Activated CD4-positive, alpha-beta T cell treated with anti-CD3 and anti-CD28 coated beads, Interleukin-2, amount 50 U/mL, for 48 hours (primary cell): ENCODE measurements around the gene FUT7.
"Not testable (repeated sequence)": the region's sequence is repeated elsewhere in the genome, so short reads cannot be mapped to it uniquely, and the experiment has no call there.

Source experiments
- DNase-seq, 2 experiments: peaks; one replicate each; pipeline ENCODE4 v3.0.0-alpha.2; 2020

FUT7 gene

DNA sequence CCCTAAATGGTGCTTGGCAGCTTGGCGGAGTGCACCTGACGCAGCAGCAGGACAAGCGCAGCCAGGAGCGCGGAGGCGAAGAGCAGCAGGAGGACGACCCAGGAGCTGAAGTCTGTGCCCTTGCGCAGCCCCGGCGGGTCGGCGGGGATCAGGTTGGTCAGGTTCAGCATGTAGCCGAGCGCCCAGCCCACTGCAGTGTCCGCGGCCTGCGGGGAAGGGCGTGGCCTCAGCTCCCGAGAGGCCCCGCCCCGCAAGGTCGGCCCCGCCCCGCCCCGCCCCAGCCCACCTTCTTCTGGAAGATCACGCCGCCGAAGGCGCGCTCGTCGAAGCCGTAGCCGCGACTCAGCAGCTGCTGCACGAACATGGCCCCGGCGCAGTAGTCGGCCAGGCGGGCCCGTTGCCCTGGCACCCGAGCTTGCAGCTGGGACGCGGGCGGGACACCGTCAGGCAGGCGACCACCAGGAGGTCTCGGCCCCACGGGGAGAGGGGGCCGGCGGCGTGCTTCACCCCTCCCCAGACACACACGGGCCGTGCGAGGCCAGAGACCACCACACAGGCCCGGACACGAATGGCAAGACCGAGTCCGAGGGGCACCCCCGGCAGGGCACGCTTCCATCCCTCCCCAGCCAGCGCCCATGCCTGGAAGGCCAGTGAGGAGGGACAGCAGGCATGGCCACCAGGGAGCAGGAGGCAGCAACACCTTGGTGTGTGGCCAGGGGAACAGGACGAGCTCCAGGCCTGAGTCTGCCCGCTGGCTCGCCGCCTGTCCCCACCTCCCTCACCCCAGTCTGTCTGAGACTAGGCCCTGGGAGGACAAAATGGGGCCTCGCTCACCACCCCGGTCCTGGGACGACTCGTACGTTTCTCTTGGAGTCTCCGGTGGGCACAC is 17.0 kb upstream of the FUT7 start:
- DNase-seq = no peak

DNA sequence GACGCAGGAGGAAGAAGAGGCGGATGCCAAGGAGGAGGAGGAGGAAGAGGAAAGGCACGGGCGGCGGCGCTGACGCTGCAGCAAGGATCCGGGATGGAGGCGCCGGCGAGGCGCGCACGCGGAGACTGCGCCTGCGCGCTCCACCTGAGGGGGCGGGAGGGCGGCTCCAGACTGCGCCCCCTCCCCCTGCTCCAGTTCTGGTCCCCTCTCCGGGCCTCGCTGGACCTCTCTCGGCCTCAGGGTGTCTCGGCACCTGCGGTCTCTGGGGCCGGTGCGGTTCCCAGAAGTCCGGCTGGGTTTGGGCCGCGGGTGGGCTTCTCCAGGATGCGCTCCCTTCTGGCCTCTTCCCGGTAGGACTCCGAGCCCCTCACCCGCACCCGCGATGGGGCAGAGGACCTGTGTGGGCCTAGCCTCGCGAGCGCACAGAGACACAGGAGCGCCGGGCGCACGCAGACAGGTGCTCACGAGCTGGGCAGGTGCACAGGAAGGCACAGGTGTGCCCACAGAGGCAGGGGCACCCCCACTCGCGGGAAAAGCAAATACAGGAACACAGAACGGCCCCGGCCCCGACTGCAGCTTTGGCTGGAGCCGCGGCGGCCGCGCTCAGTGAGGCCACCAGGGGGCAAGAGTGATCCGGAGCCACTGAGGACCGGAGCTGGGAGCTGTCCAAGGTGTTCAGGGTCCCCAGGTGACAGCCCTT is 14.3 kb upstream of the FUT7 start, which contains the start of gene NPDC1:
Gene NPDC1, minus strand, starts transcription at position 90 of the 700 bp plus-strand sequence. CDS start 188 bp downstream, outside the sequence.
- peak; percentile 87 to 91 for DNase-seq

DNA sequence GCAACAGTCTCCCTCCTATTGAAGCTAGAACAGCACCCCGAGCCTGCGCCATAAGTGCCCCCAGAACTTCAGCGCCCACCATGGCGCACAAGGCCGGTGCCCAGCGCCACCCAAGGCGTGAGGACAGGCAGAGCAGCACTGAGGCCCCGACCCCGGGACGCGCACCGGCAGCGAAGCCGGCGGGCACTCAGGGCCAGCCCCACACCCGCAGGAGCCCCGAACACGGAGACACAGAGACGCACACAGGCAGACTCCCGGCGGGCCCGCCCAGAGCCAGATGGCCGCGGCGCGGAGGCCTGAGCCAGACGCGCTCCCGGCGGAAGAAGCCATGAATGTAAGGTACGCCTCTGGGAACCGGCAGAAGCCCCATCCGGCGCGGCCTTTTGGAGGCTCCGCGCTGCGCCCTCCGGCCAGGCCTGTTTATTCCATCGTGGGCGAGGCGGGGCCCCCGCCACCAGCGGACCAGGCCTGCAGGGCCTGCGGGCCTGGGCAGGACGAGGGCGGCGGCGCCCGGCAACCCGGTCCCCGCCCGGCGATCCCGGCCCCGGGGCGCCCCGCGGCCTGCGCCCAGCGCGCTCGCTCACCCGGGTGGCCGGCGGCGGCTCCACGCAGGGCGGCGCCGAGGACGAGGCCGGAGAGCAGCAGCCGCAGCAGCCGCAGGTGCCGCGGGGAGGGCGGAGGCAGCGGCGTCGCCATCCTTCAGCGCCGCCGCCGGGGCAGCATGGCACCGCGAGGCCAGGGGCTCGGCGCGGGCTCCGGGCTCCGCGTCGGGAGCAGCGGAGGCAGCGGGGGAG is 13.6 kb upstream of the FUT7 start:
- DNase-seq = peak in 1 of 2 experiments; percentile 52

DNA sequence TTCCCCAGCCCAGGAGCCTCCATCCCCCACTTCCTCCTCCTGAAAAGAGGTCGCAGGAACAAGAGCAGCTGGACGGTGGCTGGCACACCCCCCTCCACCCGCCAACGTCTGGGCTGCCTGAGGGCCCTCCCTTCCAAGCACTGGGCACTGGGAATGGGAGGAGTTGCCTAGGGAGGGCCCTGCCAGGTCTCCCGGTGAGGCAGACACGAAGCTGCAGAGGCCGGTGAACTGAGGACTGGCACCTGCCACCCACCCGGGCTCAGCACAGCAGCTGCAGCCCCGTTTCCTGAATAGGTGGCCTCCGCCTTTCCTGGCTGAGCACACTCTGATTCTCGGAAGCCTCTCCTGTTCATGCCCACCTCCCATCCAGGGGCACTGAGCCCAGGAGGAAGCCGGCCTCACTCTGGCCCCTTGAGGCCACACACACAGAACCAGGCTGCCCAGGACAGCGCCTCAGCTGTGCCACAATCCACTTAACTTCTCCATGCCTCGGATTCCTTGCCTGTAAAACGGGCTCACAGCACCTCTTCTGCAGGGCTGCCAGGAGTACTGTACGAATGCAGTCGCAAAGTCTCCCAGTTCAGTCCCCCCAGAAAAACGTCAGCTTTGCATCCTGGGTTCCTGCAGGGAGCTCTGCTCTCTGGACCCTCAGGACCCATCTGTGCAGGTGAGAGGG is 12.8 kb upstream of the FUT7 start:
- no peak for DNase-seq

DNA sequence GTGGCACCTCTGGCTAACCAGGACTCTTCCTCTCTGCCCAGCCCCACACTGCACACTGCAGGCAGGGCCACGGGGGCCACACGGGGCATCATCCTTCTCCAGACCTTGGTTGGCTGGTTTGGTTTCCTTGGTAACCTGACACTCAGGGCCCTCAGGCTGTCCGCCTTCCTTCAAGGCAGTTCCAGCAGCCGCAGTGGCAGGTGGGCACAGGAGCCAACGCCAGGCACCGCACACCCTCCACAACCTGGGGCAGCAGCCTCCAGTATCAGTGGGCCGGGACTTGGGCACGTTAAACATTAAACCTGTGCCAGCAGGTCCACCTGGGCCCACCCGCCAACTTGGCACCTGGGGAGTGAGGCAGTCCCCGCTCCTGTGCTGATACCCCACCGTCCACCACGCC is 12.1 kb upstream of the FUT7 start:
- no peak for DNase-seq

DNA sequence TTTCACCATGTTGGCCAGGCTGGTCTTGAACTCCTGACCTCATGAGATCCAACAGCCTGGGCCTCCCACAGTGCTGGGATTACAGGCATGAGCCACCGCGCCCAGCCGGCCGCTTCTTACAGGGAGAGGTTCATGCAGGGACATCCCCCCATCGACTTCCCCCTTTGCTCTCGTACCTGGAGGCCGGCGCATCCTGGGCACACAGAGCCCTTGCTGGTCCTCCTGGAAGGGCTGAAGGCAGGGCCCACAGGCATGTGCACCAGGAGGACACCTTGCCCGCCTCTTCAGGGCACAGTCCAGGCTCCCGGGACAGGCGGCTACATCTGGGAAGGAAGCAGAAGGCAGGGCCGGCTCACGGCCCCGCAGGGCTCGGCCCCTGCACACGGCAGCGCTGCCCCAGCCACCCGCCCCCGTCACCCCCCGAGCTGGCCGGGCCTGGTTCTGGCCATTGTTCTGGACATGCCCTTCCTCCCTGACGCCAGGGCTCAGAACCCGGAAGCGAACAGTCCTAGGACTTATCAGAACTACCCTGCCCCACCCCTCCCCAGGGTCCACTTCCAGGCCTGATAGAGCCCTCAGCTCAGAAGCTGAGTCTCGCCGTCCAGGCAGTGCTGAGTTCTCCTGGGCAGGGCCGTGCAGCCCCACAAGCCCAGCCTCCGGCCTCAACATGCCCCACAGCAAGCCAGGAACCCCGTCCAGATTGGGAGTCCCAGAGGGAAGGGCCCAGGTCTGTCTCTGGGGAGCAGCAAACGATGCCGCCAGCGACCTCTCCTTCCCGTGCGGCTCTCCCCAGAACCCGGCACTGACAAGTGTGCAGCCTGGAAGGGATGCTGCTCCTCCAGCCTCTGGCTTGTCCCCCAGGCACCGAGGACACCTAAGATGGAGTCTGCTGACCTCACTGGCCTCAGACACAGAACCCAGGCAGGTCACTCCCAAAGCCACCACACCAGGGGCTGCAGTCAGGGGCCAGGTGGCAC is 11.2 kb upstream of the FUT7 start:
- DNase-seq = no peak

DNA sequence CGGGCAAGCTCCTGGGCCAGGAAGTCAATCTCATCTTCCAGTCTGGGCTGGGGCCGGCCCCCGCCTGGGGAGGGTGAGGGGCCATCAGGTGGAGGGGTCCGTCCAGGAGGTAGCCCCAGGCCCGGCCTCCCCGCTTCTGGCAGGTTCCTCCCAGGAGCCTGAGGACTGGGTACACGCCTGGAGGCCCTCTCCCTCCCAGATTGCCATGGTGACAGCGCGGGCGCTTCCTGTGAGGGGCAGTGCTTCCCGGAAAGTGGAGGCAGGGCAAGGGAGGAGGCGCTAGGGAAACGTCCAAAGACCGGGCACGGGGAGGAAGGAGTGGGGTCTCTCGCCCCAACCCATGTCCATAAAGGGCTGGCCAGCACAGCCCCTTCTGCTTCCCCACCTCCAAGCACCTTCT is 9.2 kb upstream of the FUT7 start:
- DNase-seq = no peak

DNA sequence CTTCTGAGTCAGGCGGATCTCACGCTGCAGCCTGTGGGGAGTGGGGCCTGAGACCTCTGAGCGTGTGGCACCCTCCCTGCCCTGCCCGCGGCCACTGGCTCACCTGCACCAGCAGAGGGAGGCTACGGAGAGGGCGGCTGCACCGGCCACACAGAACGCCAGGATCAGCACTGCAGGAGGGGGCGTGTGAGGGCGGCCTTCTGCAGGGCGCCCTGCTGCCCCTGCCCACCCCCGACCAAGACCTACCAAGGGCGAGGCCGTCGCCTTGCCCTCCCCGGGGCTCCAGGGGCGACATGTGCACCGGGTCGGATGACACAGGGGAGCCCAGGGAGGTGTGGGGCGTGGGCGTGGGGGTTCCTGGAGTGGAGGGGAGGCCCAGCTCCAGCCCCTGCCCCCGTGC is 8.7 kb upstream of the FUT7 start:
- DNase-seq = no peak

DNA sequence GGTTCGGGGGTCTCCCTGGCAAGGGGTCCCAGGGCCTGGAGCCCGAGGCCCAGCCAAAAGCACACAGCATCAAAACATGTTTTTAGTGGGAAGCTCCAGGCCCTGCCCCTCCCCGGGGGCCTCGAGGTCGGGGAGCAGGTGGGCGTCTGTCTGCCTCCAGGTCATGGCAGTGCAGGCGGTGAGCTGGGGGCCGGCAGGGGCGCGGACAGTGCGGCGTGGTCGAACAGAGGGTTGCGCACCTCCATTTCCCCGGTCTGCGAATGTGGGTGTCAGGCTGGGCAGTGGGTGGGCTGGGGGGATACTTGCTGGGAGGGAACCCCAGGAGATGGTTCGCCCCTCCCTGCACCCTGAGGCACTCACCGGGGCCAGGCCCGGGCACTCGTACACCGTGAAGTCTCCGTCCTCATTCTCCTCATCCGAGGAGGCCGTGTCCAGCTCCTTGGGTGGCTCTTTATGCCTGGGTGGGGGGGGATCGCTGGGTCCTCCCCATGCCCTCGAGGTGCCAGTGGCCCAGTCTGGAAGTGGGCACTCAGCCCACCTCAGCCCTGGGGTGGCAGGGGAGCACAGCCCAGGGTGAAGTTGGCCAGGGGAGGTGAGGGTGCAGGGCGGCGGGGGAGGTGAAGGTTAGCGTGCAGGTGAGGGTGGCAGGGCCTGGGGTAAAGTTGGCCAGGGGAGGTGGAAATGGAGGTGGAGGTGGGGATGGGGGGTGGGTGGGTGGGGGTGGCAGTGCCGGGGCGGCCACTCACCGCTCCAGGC is 7.9 kb upstream of the FUT7 start:
- DNase-seq = no peak

DNA sequence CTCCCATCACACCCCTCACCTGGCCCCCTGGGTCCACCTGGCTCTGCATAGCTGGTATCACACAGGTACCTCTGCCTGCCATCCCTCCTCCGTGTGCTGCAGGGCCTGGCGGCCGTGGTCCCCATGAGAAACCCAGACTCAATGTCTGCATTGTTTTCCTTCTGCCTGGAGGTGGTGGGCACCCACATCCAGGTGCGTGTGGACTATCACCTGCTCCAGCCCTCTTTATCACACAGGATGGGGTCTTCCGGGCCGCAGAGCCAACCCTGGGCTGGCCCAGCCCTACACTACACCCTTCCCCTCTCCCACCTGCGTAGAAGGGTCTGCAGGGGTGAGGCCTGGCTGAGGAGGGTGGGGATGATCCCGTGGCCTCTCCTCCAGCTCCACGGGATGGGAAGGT is 7.0 kb upstream of the FUT7 start:
- DNase-seq = no peak

DNA sequence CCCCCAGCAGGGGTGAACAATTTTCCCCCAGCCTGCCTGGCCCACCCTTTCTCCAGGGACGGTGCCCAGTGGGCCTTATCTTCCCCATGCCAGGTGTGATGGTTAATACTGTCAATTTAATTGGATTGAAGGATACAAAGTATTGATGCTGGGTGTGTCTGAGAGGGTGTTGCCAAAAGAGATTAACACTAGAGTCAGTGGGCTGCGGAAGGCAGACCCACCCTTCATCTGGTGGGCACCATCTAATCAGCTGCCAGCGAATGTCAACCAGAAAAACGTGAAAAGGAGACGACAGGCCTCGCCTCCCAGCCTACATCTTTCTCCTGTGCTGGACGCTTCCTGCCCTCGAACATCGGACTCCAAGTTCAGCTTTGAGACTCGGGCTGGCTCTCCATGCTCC is 5.6 kb upstream of the FUT7 start:
- DNase-seq = no peak

DNA sequence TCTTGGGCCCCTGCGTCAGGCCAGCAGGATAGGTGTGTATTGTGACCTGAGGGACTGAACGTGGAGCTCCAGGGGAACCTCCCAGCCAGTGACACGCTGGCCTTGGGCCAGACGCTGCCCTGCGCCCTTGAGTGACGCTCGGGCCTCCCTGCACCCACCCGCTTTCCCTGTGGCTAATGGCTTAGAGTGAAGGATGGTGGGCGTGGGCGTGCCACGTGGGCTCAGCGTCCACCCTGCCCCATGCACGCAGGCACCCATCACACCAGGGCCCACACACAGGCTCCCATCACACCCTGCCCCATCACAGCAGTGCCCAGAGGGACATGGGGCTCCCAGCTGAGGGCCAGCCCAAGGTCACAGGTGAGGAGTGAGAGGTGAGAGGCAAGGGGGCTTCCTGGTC is 5.1 kb upstream of the FUT7 start:
- no peak for DNase-seq

DNA sequence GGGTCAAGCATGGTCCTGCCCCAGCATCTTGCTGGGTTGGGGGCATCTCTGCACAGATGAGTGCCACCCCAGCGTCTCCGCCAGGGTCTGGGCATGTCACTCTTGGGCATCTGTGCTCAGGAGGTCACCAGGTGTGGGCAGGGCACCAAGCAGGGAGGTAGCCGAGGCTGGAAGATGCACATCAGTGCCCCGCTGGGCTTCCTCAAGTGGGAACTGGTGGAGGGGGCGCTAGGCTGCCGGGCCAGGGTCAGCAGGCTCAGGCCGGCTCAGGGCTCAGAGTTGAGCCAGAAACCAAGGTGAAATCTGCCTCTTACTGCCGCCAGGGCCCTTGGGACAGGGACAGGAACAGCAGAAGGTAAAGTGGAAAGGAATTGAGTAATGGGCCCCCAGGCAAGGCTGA is 4.0 kb upstream of the FUT7 start:
- no peak for DNase-seq

DNA sequence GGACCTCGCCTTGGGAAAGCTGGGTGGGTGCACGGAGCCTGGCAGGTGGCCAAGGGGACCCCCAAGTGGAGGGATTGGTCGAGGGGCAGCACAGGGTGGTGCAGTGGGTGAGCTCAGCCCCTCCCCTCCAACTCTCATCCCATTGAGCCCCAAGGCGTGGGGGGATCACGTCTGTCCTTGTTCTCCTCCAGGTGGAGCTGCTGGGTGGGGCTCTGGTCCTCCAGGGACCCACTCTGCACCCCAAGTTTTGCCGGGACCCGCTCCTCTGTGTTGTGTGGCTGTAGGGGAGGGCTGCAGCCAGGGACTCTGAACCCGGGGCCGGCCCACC is 3.6 kb upstream of the FUT7 start:
- DNase-seq = no peak

DNA sequence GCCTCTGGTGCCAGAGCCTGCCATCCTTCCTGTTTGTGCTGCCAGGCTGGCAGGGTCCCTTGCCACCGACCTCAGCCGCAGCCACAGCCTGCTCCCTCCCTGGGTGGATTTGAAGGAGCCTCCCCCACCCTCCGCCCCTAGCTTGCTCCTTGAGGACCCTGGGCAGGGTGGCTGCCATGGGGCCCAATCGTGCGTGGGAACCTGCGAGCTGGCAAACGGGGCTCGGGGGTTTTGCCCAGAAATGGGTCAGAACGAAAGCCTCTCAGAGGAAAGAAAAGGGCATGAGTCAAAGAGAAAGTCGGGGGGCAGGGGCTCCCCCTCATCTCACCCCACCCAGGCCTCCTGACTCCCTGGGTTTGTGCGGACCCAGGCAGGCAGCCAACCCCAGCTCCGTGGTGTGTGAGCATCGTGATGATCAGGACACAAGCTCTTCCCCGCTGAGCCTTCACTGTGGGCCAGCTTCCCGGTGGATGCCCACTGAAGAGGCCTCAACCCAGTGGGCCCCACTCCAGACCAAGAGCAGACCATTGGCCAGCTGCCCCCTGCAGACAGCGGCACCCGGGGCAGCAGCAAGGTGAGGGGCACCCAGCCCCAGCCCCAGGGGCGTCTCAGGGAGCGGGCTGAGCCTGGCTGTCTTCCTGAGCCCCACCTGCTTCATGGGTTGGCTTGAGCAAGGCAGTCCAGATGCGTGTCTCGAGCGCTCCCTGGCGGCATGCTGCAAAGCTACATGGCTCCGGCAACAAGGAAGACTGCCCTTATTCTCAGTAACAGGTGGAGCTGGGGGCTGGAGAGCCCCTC is 3.0 kb upstream of the FUT7 start:
- peak; percentile 91 to 92 for DNase-seq

DNA sequence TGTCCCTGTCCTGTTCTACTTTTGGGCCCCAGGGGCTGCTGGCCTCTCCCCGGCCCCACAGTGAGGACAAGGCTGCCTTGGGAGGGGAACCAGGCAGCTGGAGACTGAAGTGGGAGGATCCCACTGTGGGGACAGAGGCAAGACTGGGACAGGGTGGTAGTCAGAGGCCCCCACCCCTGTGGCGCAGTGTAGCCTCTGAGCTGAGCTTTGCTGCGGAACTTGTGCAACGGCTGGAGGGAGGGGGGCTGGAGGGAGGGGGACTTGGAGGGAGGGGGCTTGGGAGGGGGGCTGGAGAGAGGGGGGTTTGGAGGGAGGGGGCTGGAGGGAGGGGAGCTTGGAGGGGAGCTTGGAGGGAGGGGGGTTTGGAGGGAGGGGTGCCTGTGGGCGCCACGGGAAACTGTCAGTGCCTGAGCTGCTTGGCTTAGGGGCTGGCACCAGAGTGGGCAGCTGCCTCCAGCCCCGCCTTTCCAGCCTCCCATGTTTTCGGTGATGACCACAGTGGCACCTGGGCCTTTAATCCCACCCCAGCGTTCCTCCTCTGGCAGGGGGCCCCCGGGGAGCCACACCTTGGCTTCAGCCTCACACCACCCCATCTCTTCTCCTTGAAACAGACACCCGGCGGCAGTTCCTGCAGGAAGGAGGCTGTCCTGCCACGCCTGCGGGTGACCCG is 2.3 kb upstream of the FUT7 start:
- DNase-seq = no peak

DNA sequence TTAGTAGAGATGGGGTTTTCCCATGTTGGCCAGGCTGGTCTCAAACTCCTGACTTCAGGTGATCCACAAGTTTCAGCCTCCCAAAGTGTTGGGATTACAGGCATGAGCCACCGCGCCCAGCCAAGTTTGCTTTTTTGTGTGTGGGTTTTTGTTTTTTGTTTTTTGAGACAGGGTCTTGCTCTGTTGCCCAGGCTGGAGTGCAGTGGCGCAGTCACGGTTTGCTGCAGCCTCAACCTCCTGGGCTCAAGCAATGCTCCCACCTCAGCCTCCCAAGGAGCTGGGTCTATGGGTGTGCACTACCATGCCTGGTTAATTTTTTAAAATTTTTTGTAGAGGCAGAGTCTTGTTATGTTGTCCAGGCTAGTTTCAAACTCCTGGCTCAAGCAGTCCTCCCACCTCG is 1.6 kb upstream of the FUT7 start:
- not testable (repeated sequence) for DNase-seq

DNA sequence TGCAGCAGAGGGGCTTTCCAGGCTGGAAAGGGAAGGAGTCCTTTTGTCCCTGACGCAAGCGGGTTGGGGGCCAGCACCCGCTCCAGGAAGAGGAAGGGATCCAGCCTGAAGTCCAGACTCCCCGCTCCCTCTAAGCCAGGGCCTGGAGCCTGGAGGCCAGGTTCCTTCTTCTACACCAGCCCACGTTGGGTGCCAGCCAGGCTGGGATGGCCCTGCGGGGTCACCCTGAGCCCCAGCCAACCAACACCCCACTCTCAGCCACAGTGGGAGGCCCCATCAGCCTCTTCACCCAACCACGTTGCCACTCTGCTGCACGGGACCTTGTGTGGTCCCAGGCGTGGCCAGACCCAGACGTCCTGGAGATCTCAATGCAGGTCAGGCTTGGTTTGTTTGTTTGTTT is 970 bp upstream of the FUT7 start:
- DNase-seq = no peak
